Progenitor cell of endocrine pancreas (in vitro differentiated cells): ENCODE data around the gene FRMD4A. TPM values are rescaled to one million over a fixed set of nuclear protein-coding genes. Genes with fewer than 3 reads are reported as not detected.

Experiments
- DNase-seq: peaks from one replicate; pipeline ENCODE4 v3.0.0; 2021; ENCODE audit warnings: low spot score; ENCODE audit not compliant: unreplicated experiment
- H3K27ac Mint-ChIP-seq: 2 replicates; pipeline ENCODE4 v1.8.0; 2021; ENCODE audit warnings: mild to moderate bottlenecking, moderate library complexity, mixed read lengths
- H3K27me3 Mint-ChIP-seq: 2 replicates; pipeline ENCODE4 v1.8.0; 2021; ENCODE audit warnings: mixed read lengths
- H3K36me3 Mint-ChIP-seq: 2 replicates; pipeline ENCODE4 v1.8.0; 2022; ENCODE audit warnings: mixed read lengths; ENCODE audit not compliant: insufficient read depth
- H3K4me1 Mint-ChIP-seq: 2 replicates; pipeline ENCODE4 v1.8.0; 2021; ENCODE audit warnings: low read depth, mixed read lengths
- H3K4me3 Mint-ChIP-seq: 2 replicates; pipeline ENCODE4 v1.8.0; 2021; ENCODE audit warnings: low read depth, mild to moderate bottlenecking, moderate library complexity, mixed read lengths
- H3K9me3 Mint-ChIP-seq: 2 replicates; pipeline ENCODE4 v1.8.0; 2021; ENCODE audit warnings: low read depth, mixed read lengths
- total RNA-seq: library from RNA; stranded (reverse); gene quantifications from 2 replicates; pipeline ENCODE4 v1.2.1, GENCODE V29; 2021
- TF ChIP-seq, protein P1 (sequence below): fragments of 200-600 bp; sonication (generic); IDR thresholded peaks from one replicate; pipeline ENCODE4 v1.5.0; 2021; ENCODE audit warnings: antibody characterized with exemption, mild to moderate bottlenecking; ENCODE audit not compliant: unreplicated experiment

FRMD4A gene
- total RNA-seq, 1 donor from 2014 or later: 42.2 TPM

DNA sequence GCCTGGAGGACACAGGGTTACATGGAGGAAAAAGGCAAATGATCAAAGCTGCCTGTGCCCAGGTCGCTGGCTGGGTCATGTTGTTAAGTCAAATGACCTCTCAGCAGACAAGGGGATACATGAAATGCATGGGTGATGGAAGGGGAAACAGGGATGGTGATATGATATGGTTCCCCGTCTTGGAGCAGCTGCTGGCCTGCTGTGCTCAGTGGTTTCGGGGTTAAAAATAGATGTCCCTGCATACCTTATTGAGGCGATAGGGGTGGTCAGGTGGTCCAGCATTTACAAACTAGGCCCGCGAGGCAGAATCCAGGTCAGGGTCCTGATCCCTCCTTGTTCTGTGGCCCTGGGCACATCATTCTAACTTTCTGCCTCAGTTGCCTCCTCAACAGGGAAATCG lies 586.8 kb downstream of the FRMD4A start:
- no peak overlapping the region for H3K27ac Mint-ChIP-seq

DNA sequence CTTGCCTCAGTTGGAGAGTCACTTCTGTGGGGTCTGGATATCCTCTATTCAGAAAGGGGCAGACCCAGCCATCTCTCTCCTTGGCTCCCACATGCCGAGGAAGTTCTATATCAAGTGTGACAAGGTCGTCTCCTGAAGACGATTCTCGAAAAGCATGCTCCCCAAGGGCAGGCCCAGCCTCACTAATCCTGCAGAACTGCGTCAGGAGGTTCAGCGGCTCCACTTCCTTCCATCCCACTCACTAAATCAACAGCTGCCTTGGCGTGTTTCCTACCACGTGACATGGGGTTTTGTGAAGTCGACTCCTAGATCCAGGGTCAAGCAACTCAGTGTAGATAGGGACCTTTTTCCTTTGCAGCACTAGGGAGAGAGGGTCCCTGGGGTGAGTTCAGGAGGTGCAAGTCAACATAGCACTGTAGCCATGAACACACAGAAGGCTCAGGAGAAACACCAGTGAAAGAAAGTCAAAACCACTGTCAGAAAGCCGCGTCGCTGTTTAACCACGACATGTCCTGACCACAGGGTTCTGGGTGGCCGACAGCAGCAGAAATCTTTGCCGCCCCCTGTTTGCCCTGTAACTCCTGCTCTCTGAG lies 587.5 kb downstream of the FRMD4A start:
- Mint-ChIP-seq H3K4me3 (no peak overlapping the region), H3K9me3 (no peaks in the 10 kb centered on the region), H3K36me3 (no peaks in the 10 kb centered on the region), H3K27ac (no peak overlapping the region), H3K27me3 (peaks cover 18% of the 10 kb centered on the region), H3K4me1 (peaks cover 1% of the 10 kb centered on the region)
- no peak for DNase-seq
- TF ChIP-seq, protein P1, sequence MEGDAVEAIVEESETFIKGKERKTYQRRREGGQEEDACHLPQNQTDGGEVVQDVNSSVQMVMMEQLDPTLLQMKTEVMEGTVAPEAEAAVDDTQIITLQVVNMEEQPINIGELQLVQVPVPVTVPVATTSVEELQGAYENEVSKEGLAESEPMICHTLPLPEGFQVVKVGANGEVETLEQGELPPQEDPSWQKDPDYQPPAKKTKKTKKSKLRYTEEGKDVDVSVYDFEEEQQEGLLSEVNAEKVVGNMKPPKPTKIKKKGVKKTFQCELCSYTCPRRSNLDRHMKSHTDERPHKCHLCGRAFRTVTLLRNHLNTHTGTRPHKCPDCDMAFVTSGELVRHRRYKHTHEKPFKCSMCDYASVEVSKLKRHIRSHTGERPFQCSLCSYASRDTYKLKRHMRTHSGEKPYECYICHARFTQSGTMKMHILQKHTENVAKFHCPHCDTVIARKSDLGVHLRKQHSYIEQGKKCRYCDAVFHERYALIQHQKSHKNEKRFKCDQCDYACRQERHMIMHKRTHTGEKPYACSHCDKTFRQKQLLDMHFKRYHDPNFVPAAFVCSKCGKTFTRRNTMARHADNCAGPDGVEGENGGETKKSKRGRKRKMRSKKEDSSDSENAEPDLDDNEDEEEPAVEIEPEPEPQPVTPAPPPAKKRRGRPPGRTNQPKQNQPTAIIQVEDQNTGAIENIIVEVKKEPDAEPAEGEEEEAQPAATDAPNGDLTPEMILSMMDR: no peak

More for the DNA sequence above, 586.8 kb downstream of the FRMD4A start:
- Mint-ChIP-seq H3K27me3 (peaks cover 19% of the 10 kb centered on the region), H3K4me3 (no peak overlapping the region), H3K4me1 (peaks cover 1% of the 10 kb centered on the region), H3K9me3 (no peaks in the 10 kb centered on the region), H3K36me3 (no peaks in the 10 kb centered on the region)
- DNase-seq: no peak
- TF ChIP-seq, protein P1: no peak

GRCh38 chr10:13741438-13741837 lies 589.3 kb downstream of the FRMD4A start:
- no peak for DNase-seq
- Mint-ChIP-seq H3K27ac (no peak overlapping the region), H3K27me3 (peaks cover 18% of the 10 kb centered on the region), H3K4me3 (no peak overlapping the region), H3K9me3 (no peaks in the 10 kb centered on the region), H3K36me3 (peaks cover 5% of the 10 kb centered on the region), H3K4me1 (peaks cover 2% of the 10 kb centered on the region)
- TF ChIP-seq, protein P1: no peak

DNA sequence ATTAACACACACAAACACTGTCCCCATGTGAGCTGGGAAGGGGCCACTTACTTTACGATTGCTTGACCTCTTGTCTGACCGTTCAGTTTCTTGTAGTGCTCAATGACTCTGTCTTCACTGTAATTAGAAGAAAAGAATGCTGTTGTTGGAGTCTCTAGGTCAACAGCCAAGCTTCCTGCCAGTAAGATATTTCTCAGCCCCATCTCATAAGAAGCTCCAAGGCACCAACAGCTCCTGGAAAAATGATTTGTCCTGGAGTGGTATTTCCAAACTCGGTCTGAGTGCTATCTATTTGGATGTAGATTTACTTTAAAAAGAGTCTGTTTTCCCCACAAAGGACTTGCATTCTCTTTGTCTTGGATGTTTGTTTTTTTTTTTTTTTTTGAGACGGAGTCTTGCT lies 590.3 kb downstream of the FRMD4A start:
- H3K9me3 Mint-ChIP-seq: no peaks in the 10 kb centered on the region
- TF ChIP-seq, protein P1: no peak
- DNase-seq: no peak
- H3K27ac Mint-ChIP-seq: no peak overlapping the region
- H3K4me3 Mint-ChIP-seq: no peak overlapping the region
- peaks cover 2% of the 10 kb centered on the region for H3K4me1 Mint-ChIP-seq
- H3K27me3 Mint-ChIP-seq: peaks cover 14% of the 10 kb centered on the region
- peaks cover 5% of the 10 kb centered on the region for H3K36me3 Mint-ChIP-seq

GRCh38 chr10:13739183-13739582 lies 591.5 kb downstream of the FRMD4A start:
- Mint-ChIP-seq H3K9me3 (no peaks in the 10 kb centered on the region), H3K36me3 (peaks cover 7% of the 10 kb centered on the region), H3K27ac (no peak overlapping the region), H3K4me3 (no peak overlapping the region), H3K27me3 (peaks cover 14% of the 10 kb centered on the region), H3K4me1 (peaks cover 2% of the 10 kb centered on the region)
- TF ChIP-seq, protein P1: no peak
- DNase-seq: no peak
